Measurements from ENCODE around the gene OSBPL9.
A peak's percentile ranks its signal among the peaks of the same experiment; 100 is the strongest.

Gene OSBPL9, protein sequence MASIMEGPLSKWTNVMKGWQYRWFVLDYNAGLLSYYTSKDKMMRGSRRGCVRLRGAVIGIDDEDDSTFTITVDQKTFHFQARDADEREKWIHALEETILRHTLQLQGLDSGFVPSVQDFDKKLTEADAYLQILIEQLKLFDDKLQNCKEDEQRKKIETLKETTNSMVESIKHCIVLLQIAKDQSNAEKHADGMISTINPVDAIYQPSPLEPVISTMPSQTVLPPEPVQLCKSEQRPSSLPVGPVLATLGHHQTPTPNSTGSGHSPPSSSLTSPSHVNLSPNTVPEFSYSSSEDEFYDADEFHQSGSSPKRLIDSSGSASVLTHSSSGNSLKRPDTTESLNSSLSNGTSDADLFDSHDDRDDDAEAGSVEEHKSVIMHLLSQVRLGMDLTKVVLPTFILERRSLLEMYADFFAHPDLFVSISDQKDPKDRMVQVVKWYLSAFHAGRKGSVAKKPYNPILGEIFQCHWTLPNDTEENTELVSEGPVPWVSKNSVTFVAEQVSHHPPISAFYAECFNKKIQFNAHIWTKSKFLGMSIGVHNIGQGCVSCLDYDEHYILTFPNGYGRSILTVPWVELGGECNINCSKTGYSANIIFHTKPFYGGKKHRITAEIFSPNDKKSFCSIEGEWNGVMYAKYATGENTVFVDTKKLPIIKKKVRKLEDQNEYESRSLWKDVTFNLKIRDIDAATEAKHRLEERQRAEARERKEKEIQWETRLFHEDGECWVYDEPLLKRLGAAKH

DNA sequence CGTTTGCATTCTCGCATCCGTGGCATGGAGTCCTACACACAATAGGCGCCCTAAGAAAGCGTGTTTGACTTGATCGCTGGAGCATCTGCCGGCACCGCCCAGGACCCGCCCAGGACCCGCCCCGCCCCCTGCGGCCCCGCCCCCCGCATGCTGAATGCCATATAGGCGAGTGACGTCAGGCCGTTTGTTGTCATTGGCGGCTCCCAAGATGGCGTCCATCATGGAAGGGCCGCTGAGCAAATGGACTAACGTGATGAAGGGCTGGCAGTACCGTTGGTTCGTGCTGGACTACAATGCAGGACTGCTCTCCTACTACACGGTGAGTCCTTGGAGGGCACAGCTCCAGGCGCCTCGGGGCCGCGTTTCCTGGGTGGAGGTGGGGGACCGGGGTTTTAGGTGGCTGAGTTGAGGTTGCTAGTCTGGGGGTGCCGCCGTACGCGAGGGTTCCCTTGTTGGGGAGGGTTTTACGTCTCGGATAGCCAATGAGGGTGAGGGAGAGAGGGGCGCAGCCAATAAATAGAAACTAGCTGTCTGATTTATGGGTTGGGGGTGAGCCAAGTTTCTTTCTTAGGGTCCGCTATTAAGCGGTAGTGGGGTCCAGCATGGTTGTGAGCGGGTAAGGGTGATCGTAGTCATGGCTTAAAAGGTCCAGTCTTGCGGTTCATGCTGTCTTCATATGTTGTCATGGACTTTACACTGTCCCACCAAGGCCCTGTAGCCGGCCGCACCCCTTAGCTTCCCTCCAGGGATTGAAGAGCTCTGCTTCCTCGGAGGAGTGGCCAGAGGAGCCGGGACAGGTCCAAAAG, at the start of gene OSBPL9:
TSS of gene OSBPL9 (plus strand) at position 190 of the 806 bp plus-strand sequence. CDS start at position 209, 19 bp downstream.
- peak; percentile 87 for DNase-seq (ENCODE audit: low read depth)

DNA sequence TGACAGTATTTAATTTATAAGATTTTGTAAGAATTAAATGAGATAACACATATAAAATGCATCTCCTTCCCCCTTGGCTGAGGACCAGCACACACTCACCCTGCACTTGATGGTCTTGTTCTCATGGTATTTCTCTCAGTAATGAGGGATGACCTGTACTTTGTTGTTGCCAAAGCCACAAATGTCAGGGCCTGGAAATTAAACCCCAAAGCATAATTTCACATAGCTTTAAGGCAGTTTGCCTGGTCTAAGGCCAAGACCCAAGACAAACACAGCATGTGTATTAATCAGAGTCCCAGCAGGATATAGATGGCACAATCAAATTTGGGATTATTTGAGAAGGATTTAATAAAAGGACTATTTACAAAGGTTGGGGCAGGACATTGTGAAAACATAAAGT, 49.2 kb upstream of the OSBPL9 start:
- peak; percentile 94 for DNase-seq (ENCODE audit: low read depth)

DNA sequence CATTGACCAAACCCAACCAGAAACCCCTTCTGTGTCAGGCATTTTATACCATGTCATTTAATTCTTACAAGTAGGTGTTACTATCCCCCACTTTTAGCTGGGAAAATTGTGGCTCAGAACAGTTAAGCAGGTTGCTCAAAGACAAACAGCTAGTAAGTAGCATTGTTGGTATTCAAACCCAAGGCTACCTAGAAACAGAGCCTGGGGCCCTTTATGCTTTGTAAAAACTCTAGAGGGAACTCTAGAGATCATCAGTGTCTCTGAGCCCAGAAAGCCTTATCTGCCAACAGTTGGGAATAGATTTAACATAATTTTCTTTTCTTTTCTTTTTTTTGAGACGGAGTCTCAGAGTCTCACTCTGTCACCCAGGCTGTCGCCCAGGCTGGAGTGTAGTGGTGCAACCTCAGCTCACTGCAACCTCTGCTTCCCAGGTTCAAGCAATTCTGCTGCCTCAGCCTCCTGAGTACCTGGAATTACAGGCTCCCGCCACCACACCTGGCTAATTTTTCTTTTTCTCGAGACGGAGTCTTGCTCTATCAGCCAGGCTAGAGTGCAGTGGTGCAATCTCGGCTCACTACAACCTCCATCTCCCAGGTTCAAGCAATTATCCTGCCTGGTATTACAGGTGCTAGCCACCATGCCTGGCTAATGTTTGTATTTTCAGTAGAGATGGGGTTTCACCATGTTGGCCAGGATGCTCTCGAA, 48.5 kb upstream of the OSBPL9 start:
- no peak for DNase-seq (ENCODE audit: low read depth)

DNA sequence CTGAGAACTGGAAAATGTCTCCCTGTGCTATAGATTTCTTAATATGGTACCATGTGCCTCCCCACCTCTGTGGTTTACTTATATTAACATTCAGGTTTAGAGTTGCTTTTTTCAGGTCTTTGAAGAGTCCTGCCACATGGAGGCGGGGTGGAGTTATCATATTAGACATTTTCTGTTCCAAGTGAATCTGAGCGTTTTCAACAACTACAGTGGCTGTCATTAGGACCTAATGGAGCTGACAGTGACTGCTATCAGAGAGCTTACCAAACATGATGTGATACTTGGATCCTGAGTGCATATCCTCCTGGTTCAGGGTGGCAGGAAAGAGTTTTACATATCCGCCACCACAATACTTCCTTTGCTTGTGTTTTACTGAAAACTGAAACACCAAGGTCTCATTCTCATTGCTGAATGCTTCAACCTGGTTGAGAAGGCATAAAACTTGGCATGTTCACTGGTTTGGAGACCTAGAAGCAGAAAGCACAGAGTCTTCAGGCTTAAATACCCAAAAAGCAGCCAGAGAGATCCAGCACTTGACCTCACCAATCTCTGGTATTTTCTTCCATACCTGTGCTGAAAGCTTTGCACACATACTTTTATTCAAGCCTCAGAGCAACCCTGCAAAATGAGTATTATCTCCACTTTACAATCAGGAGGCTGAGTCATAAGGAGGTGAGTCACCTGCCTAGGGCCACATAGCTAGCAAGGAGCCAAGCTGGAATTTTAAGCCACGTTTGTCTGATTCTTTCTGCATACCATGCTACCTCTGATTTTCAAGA, 47.4 kb upstream of the OSBPL9 start:
- DNase-seq (ENCODE audit: low read depth), result peak; percentile 76

DNA sequence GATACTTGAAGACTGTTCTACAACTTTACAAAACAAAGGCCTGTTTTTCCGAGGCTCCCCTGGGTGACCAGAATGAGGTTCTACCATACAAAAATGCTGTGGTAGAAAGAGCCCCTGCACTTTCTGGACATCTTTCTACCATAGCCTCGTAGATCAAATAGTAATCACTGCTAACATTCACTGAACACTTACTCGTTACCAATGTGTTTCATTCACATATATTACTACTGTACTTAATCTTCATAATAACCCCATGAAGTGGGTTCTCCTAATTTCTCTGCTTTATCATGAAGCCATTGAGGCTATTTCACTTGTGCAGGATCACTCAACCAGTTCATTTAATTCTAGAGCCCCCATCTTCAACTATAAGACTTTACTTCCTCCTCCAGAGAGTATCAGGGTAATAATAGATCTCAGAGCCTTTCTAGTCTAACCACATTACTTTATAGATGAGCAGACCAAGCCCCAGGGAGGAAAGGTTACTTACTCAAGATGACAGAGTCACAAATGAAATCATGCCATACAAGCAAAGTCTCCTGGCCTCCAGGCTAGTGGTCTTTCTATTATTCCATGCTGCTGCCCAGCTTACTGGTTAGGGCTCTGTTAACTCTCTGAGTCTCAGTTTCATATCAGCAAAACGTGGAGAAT, 46.7 kb upstream of the OSBPL9 start:
- DNase-seq (ENCODE audit: low read depth), result no peak

DNA sequence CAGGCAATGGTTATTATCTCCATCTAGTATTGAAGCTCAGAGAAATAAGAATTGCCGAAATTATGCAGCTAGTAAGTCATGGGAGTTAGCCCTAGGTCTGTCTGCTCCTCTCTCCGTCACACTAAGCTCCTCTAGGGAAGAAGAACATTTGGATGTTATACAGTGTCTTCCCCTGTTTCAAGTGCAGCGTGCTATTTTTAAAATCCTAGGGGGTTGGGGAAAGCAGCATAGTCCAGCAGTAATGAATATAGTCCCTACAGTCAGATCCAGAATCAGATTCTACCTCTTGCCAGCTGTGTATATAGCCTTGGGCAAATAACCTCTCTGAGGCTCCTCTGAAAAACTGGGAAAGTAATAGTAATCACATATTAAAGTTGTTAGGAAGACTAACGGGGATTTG, 44.5 kb upstream of the OSBPL9 start:
- no peak for DNase-seq (ENCODE audit: low read depth)

DNA sequence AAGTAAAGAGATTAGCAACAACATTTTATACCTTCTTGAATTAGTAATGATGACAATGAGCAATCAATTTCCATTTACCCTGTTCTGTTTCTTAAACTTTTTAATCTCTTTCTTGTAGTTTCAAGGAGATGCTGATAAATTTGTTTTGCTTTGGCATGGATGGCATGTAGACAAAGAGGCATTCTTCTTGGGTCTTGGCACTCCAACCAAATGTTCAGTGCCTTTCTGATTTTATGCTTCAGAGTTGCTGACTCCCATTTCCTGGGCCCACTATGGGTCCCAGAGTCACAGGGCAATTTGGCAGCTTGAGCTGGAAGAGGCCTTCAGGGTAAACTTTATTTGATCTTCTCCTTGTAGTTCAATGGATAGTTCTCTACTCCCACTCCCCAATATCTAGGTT, 42.1 kb upstream of the OSBPL9 start:
- DNase-seq (ENCODE audit: low read depth), result no peak

DNA sequence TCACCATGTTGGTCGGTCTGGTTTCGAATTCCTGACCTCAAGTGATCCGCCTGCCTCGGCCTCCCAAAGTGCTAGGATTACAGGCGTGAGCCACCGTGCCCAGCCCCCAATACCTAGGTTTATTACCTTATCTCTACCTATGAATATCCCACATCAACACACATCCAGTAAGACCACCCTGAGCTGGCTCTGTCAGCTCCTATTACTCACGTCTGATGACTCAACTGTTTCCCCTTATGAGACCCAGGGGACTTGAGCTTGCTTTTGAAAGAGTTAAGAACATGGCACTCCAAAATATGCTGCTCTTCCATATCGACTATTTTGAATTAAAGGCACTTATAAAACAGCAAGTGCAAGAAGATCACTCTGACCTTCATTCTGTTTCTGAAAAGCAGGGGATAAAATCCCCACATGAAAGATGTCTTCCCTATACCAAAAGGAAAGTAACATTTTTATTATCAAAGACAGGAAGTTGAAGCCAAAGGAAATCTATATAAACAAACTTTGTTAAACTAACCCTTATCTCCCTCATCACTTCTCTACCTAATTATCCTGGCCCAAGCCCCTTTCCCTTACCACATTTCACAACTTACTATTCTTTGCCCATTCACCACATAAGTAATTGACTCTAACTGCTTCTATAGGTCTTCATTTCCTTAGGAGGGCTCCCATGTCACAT, 41.3 kb upstream of the OSBPL9 start:
- peak; percentile 11 for DNase-seq (ENCODE audit: low read depth)

DNA sequence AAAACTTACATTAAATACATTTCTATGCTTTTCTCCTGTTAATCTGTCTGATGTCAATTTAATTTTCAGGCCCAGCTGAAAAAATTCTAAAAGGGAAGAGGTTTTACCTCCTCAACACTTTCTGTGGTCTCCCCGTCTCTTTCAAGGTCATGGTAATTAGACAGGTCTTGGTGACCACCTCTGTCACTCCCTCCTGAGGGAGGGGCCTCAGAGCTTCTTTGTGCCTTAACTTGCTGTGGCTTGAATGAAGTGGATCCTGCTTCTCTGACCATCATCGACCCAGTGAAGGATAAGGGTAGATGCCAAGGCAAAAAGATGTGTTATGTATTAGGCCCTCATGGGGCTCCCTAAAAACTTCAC, 40.8 kb upstream of the OSBPL9 start:
- no peak for DNase-seq (ENCODE audit: low read depth)

DNA sequence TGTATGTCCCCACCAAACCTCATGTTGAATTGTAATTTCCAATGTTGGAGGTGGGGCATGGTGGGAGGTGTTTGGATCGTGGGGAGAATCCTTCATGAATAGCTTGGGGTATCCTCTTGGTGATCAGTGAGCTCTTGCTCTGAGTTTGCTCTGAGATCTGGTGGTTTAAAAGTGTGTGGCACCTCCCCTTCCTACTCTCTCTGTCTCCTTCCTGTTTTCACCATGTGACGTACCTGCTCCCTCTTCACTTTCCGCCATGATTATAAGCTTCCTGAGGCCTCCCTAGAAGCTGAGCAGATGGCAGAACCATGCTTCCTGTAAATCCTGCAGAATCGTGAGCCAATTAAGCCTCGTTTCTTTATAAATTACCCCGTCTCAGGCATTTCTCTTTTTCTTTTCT, 40.0 kb upstream of the OSBPL9 start:
- no peak for DNase-seq (ENCODE audit: low read depth)

DNA sequence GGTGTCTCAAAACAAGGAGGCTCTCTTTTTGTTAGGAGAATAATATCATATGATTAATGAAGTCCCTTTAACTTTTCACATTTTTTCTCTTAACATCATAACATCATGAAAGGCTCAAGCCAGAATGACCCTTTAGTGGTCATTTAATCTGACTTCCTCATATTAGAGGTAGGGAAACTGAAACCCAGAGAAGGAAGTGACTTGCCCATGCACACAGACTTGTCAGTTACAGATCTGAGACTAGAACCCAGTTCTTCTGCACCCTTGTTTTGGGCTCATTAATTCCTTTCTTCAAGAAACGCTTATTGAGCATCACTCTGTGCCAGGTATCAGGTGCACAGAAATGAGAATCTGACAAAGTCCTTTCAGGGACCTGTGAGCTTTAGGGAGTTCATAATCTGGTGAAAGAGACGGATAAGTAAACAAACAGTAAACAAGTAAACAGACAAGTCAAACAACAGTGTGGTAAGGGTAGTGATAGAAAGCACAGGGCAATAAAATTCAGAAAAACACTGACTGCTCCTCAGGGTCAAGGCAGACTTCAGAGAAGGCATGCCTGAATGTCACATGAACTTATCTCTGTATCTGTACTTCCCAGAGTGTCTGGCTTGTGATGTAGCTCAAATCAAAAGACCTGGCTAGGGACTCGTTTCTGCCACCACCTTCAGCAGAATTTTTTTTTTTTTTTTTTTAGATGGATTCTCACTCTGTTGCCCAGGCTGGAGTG, 38.3 kb upstream of the OSBPL9 start:
- no peak for DNase-seq (ENCODE audit: low read depth)

DNA sequence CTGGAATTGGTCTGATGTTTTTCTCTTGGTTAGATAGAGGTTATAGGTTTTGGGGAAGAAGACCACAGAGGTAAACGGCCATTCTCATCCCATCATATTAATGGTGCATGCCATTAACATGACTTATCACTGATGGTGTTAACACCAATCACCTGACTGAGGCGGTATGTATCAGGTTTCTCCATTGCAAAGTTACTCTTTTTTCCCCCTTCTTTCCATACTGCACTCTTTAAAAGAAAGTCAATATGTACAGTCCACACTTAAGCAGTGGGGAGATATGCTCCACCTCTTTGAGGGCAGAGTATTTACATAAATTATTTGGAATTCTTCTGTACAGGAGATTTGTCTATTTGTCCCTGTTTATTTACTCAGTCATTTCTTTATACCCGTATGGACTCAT, 35.7 kb upstream of the OSBPL9 start:
- no peak for DNase-seq (ENCODE audit: low read depth)

DNA sequence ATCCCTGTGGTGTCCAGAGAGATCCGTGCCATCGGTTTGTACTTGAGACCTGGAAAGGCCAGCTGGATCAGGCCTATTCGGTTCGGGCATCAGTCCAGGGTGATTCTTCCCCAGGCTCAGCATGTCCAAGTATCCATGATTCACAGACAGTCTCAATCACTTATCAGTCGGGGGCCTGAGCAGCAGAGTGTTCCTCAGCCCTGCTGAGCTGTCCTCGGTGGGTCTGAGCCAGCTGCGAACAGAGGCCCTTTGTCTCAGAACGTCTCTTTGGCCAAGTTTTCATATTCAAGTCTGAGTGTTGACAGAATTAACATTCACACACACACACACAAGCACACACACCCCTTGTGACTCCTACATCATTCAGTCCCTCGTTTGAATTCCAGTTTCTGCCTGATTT, 33.4 kb upstream of the OSBPL9 start:
- peak; percentile 24 for DNase-seq (ENCODE audit: low read depth)

DNA sequence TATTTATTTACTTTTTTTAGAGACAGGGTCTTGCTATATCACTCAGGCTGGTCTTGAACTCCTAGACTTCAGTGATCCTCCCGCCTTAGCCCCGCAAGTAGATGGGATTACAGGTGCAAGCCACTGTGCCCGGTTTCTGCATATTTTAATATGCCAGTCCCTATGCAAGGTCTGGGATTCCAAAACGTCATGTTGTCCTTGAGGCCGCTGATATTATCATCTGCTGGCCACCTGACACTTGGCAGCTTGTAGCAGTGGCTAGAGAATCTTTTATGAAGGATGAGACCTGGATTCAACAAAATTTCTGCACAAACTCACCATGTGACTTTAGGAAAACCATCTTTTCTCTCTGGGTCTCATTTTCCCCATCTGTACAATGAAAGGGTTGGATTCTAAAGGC, 32.9 kb upstream of the OSBPL9 start:
- DNase-seq (ENCODE audit: low read depth), result no peak

DNA sequence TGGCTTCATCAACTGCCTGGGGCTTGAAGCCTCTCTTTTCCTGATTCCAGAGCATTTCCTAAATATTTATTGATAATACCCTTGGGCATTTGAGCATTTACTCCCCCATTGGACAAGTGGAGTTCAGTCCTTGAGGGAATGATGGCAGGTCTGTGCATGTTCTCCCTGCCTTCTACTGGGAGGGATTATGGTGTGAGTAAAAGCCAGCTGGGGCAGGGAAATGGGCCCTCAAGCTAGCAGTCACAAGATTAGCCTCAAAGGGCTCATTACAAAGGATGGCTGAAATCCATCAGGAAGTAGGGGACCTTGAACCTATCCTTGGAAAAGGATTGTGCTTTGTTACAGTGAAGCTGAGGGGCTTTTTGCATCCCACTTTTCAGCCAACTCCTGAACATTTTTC, 24.2 kb upstream of the OSBPL9 start:
- no peak for DNase-seq (ENCODE audit: low read depth)

DNA sequence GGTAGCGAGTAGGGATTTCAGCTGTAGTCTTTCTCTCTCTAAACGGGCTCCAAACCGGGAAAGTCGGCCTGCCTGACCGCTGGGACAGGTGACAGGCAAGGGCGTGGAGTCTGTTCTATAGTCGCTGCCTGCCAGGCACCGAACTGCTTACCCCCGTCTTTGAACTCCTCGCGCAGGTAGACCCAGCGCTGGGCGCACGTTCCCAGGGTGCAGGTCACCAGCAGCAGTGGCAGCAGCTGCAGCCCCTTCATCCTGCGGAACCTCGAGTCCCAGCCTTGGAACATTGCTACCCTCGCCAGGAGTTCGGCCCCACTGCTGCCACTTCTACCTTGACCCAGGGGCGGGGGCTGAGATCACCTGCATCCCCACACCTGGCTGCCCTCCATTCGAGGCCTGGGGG, 22.2 kb upstream of the OSBPL9 start:
- no peak for DNase-seq (ENCODE audit: low read depth)

DNA sequence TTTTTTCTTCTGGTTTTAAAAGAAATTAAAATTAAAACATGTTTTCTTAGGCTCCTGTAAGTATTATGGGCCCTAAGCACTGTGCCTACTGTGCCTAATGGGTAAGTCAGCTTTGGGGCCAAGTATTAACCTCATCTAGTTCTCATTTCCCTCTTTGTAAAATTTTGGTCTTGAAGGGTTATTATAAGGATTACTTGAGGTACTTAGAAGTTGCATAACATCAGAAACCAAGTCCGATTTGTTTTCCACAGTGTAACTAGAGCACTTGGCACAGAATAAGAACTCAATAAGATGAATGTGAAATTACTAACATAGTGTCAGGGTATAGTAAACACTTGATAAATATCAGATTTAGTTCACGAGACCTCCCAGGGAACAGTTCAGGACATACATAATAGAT, 16.4 kb upstream of the OSBPL9 start:
- DNase-seq (ENCODE audit: low read depth), result no peak

DNA sequence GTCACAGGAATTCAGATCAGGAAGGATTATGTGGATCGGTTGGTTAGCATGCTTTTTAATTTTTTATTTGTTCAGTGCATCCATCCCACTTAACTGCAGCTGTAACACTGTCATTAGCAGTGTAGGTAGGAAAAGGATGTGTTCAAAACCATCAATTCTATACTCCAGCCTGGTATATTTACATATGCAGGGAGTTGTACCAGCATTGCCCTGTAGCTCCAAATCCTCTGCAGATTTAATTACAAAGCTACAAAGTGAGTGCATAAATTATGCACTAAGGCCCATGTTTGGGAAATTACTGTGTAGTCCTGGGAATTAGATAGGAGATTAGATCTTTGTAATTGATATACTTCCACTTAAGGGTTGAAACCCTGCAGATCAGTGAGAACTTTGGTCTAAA, 15.9 kb upstream of the OSBPL9 start:
- no peak for DNase-seq (ENCODE audit: low read depth)

DNA sequence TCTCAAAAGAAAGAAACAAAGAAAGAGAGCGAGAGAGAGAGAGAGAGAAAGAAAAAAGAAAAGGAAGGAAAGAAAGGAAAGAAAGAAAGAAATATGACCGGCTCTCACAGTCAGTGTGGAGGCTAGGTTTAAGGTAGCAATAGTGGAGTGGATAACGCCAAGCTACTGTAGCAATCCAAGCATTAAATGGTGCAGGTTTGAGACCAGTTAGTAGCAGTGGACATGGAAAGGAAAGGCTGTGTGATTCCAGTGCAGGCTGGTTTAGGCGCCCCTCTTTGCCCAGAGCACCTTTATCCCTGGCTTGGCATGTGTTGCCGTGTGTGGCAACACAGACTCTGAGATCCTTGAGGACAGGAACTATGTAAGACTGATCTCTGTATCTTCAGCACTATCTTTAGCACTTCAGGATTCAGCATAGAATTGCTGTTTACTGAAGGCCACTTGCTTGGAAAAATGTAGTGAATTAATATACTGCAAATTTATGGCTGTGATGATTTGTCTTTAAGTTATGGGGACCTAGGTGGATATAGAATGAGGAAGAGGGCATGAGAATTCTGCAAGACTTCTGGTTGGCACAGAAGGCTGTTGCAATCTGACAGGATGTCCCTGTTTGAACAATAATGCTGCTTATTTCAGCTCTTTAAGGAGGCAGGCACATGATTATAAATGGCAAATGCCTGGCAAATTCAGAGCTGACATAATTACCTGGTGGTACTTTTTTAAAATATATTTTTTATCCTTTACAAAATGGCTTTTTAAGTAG, 10.8 kb upstream of the OSBPL9 start:
- no peak for DNase-seq (ENCODE audit: low read depth)

All from amniotic epithelial cell (primary cell).